Kidney capillary endothelial cell (primary cell): ENCODE measurements around the gene IL17RC.
"Not testable (repeated sequence)": the region's sequence is repeated elsewhere in the genome, so short reads cannot be mapped to it uniquely, and the experiment has no call there.

ENCODE experiments used
- DNase-seq: peaks from one replicate; pipeline ENCODE4 v3.0.0-alpha.2; 2018; ENCODE audit warnings: low spot score

The IL17RC gene

GRCh38 chr3:9915254-9916141, 1.4 kb upstream of the IL17RC start:
- peak; percentile 40 for DNase-seq

GRCh38 chr3:9916346-9916733, 558 bp upstream of the IL17RC start:
- no peak for DNase-seq

GRCh38 chr3:9917820-9918219, 922 bp downstream of the IL17RC start:
- no peak for DNase-seq

GRCh38 chr3:9918261-9919038, 1.6 kb downstream of the IL17RC start:
- no peak for DNase-seq

- DNase-seq, result no peak
These were observed 11.3 kb downstream of the IL17RC start for GRCh38 chr3:9928158-9928557.

GRCh38 chr3:9930804-9931418, 14.0 kb downstream of the IL17RC start:
- no peak for DNase-seq

GRCh38 chr3:9932535-9932842, 15.6 kb downstream of the IL17RC start:
- DNase-seq, result no peak

GRCh38 chr3:9932843-9933560, 16.1 kb downstream of the IL17RC start:
- DNase-seq, result peak; percentile 94

GRCh38 chr3:9933561-9934234, 16.8 kb downstream of the IL17RC start, which contains the start of gene CRELD1:
CRELD1 (plus strand) TSS chr3:9933834; CDS start chr3:9934439, 605 bp downstream.
- peak; percentile 90 for DNase-seq

- DNase-seq, result no peak
These were observed 17.3 kb downstream of the IL17RC start for GRCh38 chr3:9934235-9934621.

GRCh38 chr3:9934993-9935392, 18.1 kb downstream of the IL17RC start:
- DNase-seq, result no peak

- DNase-seq, result no peak
These were observed 19.1 kb downstream of the IL17RC start for GRCh38 chr3:9935966-9936510.

- DNase-seq, result no peak
These were observed 20.8 kb downstream of the IL17RC start for GRCh38 chr3:9937486-9938238.

- DNase-seq, result no peak
These were observed 22.1 kb downstream of the IL17RC start for GRCh38 chr3:9938966-9939365.

GRCh38 chr3:9939906-9940305, 23.0 kb downstream of the IL17RC start:
- not testable (repeated sequence) for DNase-seq

- DNase-seq, result no peak
These were observed 23.8 kb downstream of the IL17RC start for GRCh38 chr3:9940746-9941145.

GRCh38 chr3:9942164-9942563, 25.3 kb downstream of the IL17RC start:
- no peak for DNase-seq

GRCh38 chr3:9942934-9943690, 26.2 kb downstream of the IL17RC start:
- no peak for DNase-seq

GRCh38 chr3:9944271-9944670, 27.4 kb downstream of the IL17RC start:
- DNase-seq, result no peak

- DNase-seq, result no peak
These were observed 28.5 kb downstream of the IL17RC start for GRCh38 chr3:9945358-9945757.
